ENCODE data around the gene ZNF528. TPM values are rescaled to one million over a fixed set of nuclear protein-coding genes. Genes with fewer than 3 reads are reported as not detected.

Gene ZNF528
- total and polyA plus RNA-seq, 2 experiments from 2014 or later, result 25.5 to 30.0 TPM

- no peak overlapping the region for H3K4me3 ChIP-seq
Measured at GRCh38 chr19:52366414-52366824, 31.2 kb upstream of the ZNF528 start.

GRCh38 chr19:52369559-52370340 lies 27.9 kb upstream of the ZNF528 start, which contains the start of gene ZNF880:
Gene ZNF880 (plus strand): TSS chr19:52369923. CDS start chr19:52369966, 43 bp downstream.
- H3K4me3 Mint-ChIP-seq, result peak within 1 kb of the TSS; percentile 96
- H3K27ac Mint-ChIP-seq, result peak within 1 kb of the TSS; percentile 99
- H3K36me3 Mint-ChIP-seq (ENCODE audit: low read depth), result peaks cover 78% of the 10 kb centered on the region

More at GRCh38 chr19:52366414-52366824, 31.2 kb upstream of the ZNF528 start:
- Histone ChIP-seq H3K4me2 (no peak overlapping the region), H3K27me3 (ENCODE audit: insufficient read depth) (no peaks in the 10 kb centered on the region), H3K27ac (ENCODE audit: low read depth) (no peak overlapping the region), H4K20me1 (replicated peaks; ENCODE audit: insufficient read depth) (no peaks in the 10 kb centered on the region), H3K4me1 (ENCODE audit: insufficient read depth) (0 out of 2 replicates have a peak, but pooled peaks cover 4% of the 10 kb centered on the region), H2AFZ (no peak overlapping the region), H3K9me2 (ENCODE audit: insufficient read depth) (no peaks in the 10 kb centered on the region), H3K79me2 (replicated peaks; ENCODE audit: insufficient read depth) (peaks cover 14% of the 10 kb centered on the region), H3K36me3 (ENCODE audit: insufficient read depth) (peaks cover 25% of the 10 kb centered on the region), H3F3A (replicated peaks; ENCODE audit: low read depth) (no peaks in the 10 kb centered on the region)
- Mint-ChIP-seq H3K27me3 (ENCODE audit: insufficient read depth, low read depth, poor library complexity) (peaks cover 13% of the 10 kb centered on the region), H3K4me3 (no peak overlapping the region), H3K36me3 (ENCODE audit: low read depth) (peaks cover 82% of the 10 kb centered on the region), H3K9me3 (peaks cover 90% of the 10 kb centered on the region), H3K4me1 (peaks cover 4% of the 10 kb centered on the region; the same call in 1 of the 3 replicates), H3K27ac (no peak overlapping the region)
- no peak for TF ChIP-seq STAT1 (IDR thresholded peaks at IDR 0.05; ENCODE audit: unreplicated experiment)
- TF ChIP-seq ZNF114 (CRISPR knock-in tag; IDR thresholded peaks at IDR 0.05), result no peak
- no peak for TF ChIP-seq EZH2phosphoT487 (IDR thresholded peaks at IDR 0.05; ENCODE audit: unreplicated experiment)
- TF ChIP-seq NANOG (IDR thresholded peaks at IDR 0.05; ENCODE audit: borderline replicate concordance), result no peak
- TF ChIP-seq CTCF (conservative IDR thresholded peaks at IDR 0.05; ENCODE audit: low read depth in 2 of 2), result no peak
- ATAC-seq (no peak), DNase-seq (ENCODE audit: low spot score) (no peak)

More at GRCh38 chr19:52369559-52370340, 27.9 kb upstream of the ZNF528 start, which contains the start of gene ZNF880:
- Histone ChIP-seq H3K4me1 (ENCODE audit: insufficient read depth) (0 out of 2 replicates have a peak, but pooled peaks cover 4% of the 10 kb centered on the region), H2AFZ (peak within 1 kb of the TSS; percentile 34; the same call in 1 of the 2 replicates), H3K4me3 (peak within 1 kb of the TSS; percentile 68), H3K79me2 (replicated peaks; ENCODE audit: insufficient read depth) (peaks cover 20% of the 10 kb centered on the region), H3K27me3 (ENCODE audit: insufficient read depth) (no peaks in the 10 kb centered on the region), H3K27ac (ENCODE audit: low read depth) (peak within 1 kb of the TSS; percentile 93), H3K9me2 (ENCODE audit: insufficient read depth) (no peaks in the 10 kb centered on the region), H3K4me2 (peak within 1 kb of the TSS; percentile 79), H3F3A (replicated peaks; ENCODE audit: low read depth) (no peaks in the 10 kb centered on the region), H4K20me1 (replicated peaks; ENCODE audit: insufficient read depth) (no peaks in the 10 kb centered on the region; the same call in 1 of the 2 replicates), H3K36me3 (ENCODE audit: insufficient read depth) (peaks cover 41% of the 10 kb centered on the region)
- DNase-seq (ENCODE audit: low spot score) (peak; percentile 98), ATAC-seq (peak; percentile 99)
- peaks cover 75% of the 10 kb centered on the region for H3K9me3 Mint-ChIP-seq
- H3K4me1 Mint-ChIP-seq, result peaks cover 4% of the 10 kb centered on the region; the same call in 1 of the 3 replicates
- TF ChIP-seq CREB1 (CRISPR knock-in tag; IDR thresholded peaks at IDR 0.05; ENCODE audit: low read depth) (0 out of 2 replicates have a peak, but pooled peaks have one; percentile 30), POLR2AphosphoS5 (IDR thresholded peaks at IDR 0.05; ENCODE audit: low read depth) (peak; percentile 86), NANOG (IDR thresholded peaks at IDR 0.05; ENCODE audit: borderline replicate concordance) (no peak), ZNF331 (CRISPR knock-in tag; IDR thresholded peaks at IDR 0.05; ENCODE audit: low read depth) (no peak), ETS1 (IDR thresholded peaks at IDR 0.05) (peak; percentile 83; the same call in 1 of the 2 replicates)
- peaks cover 11% of the 10 kb centered on the region for H3K27me3 Mint-ChIP-seq (ENCODE audit: insufficient read depth, low read depth, poor library complexity)

Data from GM23338 (cell line).